Neural cell (in vitro differentiated cells): ENCODE data around the gene C3. TPM values are rescaled to one million over a fixed set of nuclear protein-coding genes. Genes with fewer than 3 reads are reported as not detected.

Source experiments
- H2AFZ ChIP-seq: fragments of 200-600, 300-800 bp; sonication (generic), shearing (Covaris generic); 2 replicates; pipeline ENCODE4 v1.6.0; 2014; ENCODE audit warnings: low read depth, mild to moderate bottlenecking, antibody characterized with exemption, low read length, moderate library complexity
- H3F3A ChIP-seq: fragments of 200-600 bp; shearing (Covaris generic); 2 replicates; pipeline ENCODE4 v1.6.1; 2016; ENCODE audit warnings: mild to moderate bottlenecking, moderate library complexity, mixed read lengths, antibody characterized with exemption, low read length; ENCODE audit not compliant: insufficient read depth, poor library complexity, severe bottlenecking
- H3K27ac ChIP-seq: fragments of 200-600, 300-800 bp; sonication (generic), shearing (Covaris generic); 2 replicates; pipeline ENCODE4 v1.5.1; 2014; ENCODE audit warnings: mild to moderate bottlenecking, low read length, moderate library complexity
- H3K27me3 ChIP-seq: fragments of 300-800, 200-600 bp; sonication (generic), shearing (Covaris generic); 2 replicates; pipeline ENCODE4 v1.6.0; 2014; ENCODE audit warnings: mild to moderate bottlenecking, low read depth, low read length, moderate library complexity; ENCODE audit not compliant: insufficient read depth
- H3K36me3 ChIP-seq: fragments of 300-800, 200-600 bp; sonication (generic), shearing (Covaris generic); 2 replicates; pipeline ENCODE4 v1.5.1; 2014; ENCODE audit warnings: mild to moderate bottlenecking, antibody characterized with exemption, low read length, moderate library complexity; ENCODE audit not compliant: insufficient read depth
- H3K4me2 ChIP-seq: fragments of 300-800, 200-600 bp; sonication (generic), shearing (Covaris generic); 2 replicates; pipeline ENCODE4 v1.6.0; 2014; ENCODE audit warnings: mild to moderate bottlenecking, low read length
- H3K4me3 ChIP-seq: fragments of 300-800, 200-600 bp; sonication (generic), shearing (Covaris generic); 2 replicates; pipeline ENCODE4 v1.5.1; 2014; ENCODE audit warnings: mild to moderate bottlenecking, low read length, moderate library complexity
- H3K79me2 ChIP-seq: fragments of 200-600 bp; shearing (Covaris generic); replicated peaks from 2 replicates; pipeline ENCODE4 v1.6.0; 2014; ENCODE audit warnings: mild to moderate bottlenecking, low read length, moderate library complexity; ENCODE audit not compliant: insufficient read depth
- H3K9ac ChIP-seq: fragments of 300-800, 200-600 bp; sonication (generic), shearing (Covaris generic); 2 replicates; pipeline ENCODE4 v1.6.1; 2016; ENCODE audit warnings: mild to moderate bottlenecking, low read length, mixed read lengths
- H3K9me2 ChIP-seq: fragments of 200-600 bp; shearing (Covaris generic); 2 replicates; pipeline ENCODE4 v1.6.1; 2016; ENCODE audit warnings: mild to moderate bottlenecking, low read length, mixed read lengths; ENCODE audit not compliant: insufficient read depth
- H3K9me3 ChIP-seq: fragments of 200-600, 300-800 bp; sonication (generic), shearing (Covaris generic); 2 replicates; pipeline ENCODE4 v1.6.1; 2016; ENCODE audit warnings: mild to moderate bottlenecking, mixed run types, low read length, moderate library complexity, mixed read lengths
- H4K20me1 ChIP-seq: fragments of 200-600 bp; shearing (Covaris generic); 2 replicates; pipeline ENCODE4 v1.6.1; 2016; ENCODE audit warnings: mild to moderate bottlenecking, mixed run types; ENCODE audit not compliant: insufficient read depth
- CTCF ChIP-seq: fragments of 450-650 bp; IDR thresholded peaks from 2 replicates; pipeline ENCODE4 v1.5.1; 2014; ENCODE audit warnings: antibody characterized with exemption, mild to moderate bottlenecking, moderate library complexity; ENCODE audit not compliant: poor library complexity, severe bottlenecking
- EP300 ChIP-seq: fragments of 450-650 bp; conservative IDR thresholded peaks from 2 replicates; pipeline ENCODE4 v1.6.1; 2014; ENCODE audit warnings: antibody characterized with exemption, mild to moderate bottlenecking, moderate library complexity; ENCODE audit not compliant: poor library complexity, severe bottlenecking
- EZH2 ChIP-seq: fragments of 200-600, 300-800 bp; shearing (Covaris generic), sonication (generic); IDR thresholded peaks from 2 replicates; pipeline ENCODE4 v1.6.1; 2014; ENCODE audit warnings: antibody characterized with exemption, low read length, borderline replicate concordance, mild to moderate bottlenecking; ENCODE audit not compliant: insufficient read depth, poor library complexity, severe bottlenecking
- MXI1 ChIP-seq: fragments of 450-650 bp; conservative IDR thresholded peaks from 2 replicates; pipeline ENCODE4 v1.6.1; 2014; ENCODE audit warnings: antibody characterized with exemption, mild to moderate bottlenecking; ENCODE audit not compliant: poor library complexity, severe bottlenecking
- POLR2AphosphoS5 ChIP-seq: IDR thresholded peaks from 2 replicates; pipeline ENCODE4 v1.6.1; 2012
- RAD21 ChIP-seq: fragments of 450-650 bp; conservative IDR thresholded peaks from 2 replicates; pipeline ENCODE4 v1.6.1; 2014; ENCODE audit warnings: antibody characterized with exemption, mild to moderate bottlenecking, moderate library complexity
- SMC3 ChIP-seq: fragments of 450-650 bp; conservative IDR thresholded peaks from 2 replicates; pipeline ENCODE4 v1.6.1; 2014; ENCODE audit warnings: antibody characterized with exemption, mild to moderate bottlenecking, moderate library complexity; ENCODE audit not compliant: poor library complexity
- TAF1 ChIP-seq: IDR thresholded peaks from 2 replicates; pipeline ENCODE4 v1.6.1; 2012; ENCODE audit warnings: low read depth
- polyA plus RNA-seq: library from polyadenylated mRNA; depleted of rRNA; stranded (reverse); fragments of >200 nt; gene quantifications from 2 replicates; pipeline ENCODE4 v1.2.3, GENCODE V29; 2014
- TF ChIP-seq, protein P1 (sequence below): IDR thresholded peaks from 2 replicates; pipeline ENCODE4 v1.6.1; 2012; ENCODE audit warnings: borderline replicate concordance

C3 gene
- polyA plus RNA-seq, 1 donor from 2014 or later: not detected

- peak within 1 kb of the TSS; percentile 56 for H2AFZ ChIP-seq
- no peaks in the 10 kb centered on the region for H3K79me2 ChIP-seq
- H3K36me3 ChIP-seq: no peaks in the 10 kb centered on the region
- peak within 1 kb of the TSS; percentile 80 for H3K9ac ChIP-seq
- no peaks in the 10 kb centered on the region for H4K20me1 ChIP-seq
- peak within 1 kb of the TSS; percentile 74 for H3K4me3 ChIP-seq
- TF ChIP-seq TAF1 (peak; percentile 32), POLR2AphosphoS5 (peak; percentile 56), MXI1 (peak; percentile 69), CTCF (peak; percentile 67), EP300 (peak; percentile 85), EZH2 (no peak), RAD21 (peak; percentile 58), SMC3 (peak; percentile 67)
- TF ChIP-seq, protein P1, sequence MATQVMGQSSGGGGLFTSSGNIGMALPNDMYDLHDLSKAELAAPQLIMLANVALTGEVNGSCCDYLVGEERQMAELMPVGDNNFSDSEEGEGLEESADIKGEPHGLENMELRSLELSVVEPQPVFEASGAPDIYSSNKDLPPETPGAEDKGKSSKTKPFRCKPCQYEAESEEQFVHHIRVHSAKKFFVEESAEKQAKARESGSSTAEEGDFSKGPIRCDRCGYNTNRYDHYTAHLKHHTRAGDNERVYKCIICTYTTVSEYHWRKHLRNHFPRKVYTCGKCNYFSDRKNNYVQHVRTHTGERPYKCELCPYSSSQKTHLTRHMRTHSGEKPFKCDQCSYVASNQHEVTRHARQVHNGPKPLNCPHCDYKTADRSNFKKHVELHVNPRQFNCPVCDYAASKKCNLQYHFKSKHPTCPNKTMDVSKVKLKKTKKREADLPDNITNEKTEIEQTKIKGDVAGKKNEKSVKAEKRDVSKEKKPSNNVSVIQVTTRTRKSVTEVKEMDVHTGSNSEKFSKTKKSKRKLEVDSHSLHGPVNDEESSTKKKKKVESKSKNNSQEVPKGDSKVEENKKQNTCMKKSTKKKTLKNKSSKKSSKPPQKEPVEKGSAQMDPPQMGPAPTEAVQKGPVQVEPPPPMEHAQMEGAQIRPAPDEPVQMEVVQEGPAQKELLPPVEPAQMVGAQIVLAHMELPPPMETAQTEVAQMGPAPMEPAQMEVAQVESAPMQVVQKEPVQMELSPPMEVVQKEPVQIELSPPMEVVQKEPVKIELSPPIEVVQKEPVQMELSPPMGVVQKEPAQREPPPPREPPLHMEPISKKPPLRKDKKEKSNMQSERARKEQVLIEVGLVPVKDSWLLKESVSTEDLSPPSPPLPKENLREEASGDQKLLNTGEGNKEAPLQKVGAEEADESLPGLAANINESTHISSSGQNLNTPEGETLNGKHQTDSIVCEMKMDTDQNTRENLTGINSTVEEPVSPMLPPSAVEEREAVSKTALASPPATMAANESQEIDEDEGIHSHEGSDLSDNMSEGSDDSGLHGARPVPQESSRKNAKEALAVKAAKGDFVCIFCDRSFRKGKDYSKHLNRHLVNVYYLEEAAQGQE: peak; percentile 10
- peak within 1 kb of the TSS; percentile 92 for H3K27ac ChIP-seq
- no peaks in the 10 kb centered on the region for H3K9me3 ChIP-seq
- peak within 1 kb of the TSS; percentile 93 for H3K4me2 ChIP-seq
- no peaks in the 10 kb centered on the region for H3K9me2 ChIP-seq
- H3F3A ChIP-seq: no peaks in the 10 kb centered on the region
- H3K27me3 ChIP-seq: peaks cover 8% of the 10 kb centered on the region
Measured at GRCh38 chr19:6737284-6737872, 16.9 kb upstream of the C3 start, which contains the start of gene GPR108. TSS of gene GPR108 (minus strand) at chr19:6737580. CDS start at chr19:6737576, 4 bp downstream.

DNA sequence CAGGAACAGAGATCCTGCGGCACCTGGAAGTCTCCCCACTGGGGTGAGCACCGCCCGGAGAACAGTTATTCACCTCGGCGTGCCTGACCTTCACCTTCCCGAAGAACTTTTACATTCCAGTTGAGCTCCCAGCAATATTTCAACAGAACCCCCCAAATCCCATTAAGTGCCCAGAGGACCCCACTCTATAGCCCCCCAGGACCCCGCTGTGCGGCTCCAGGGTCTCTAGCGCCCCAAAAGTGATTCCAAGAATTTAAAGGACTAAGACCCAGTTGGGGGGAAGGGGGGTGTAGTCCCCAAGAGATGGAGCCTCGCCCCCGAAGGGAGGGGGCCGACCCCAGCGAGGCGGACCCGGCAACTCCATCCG lies 16.4 kb upstream of the C3 start:
- Histone ChIP-seq H3K27me3 (peaks cover 8% of the 10 kb centered on the region), H3K4me2 (peak overlapping the region; percentile 93), H2AFZ (peak overlapping the region; percentile 56), H3K9me2 (no peaks in the 10 kb centered on the region), H3K4me3 (peak overlapping the region; percentile 74), H3K36me3 (no peaks in the 10 kb centered on the region), H4K20me1 (no peaks in the 10 kb centered on the region), H3K79me2 (no peaks in the 10 kb centered on the region), H3K9ac (peak overlapping the region; percentile 80), H3K27ac (peak overlapping the region; percentile 92), H3F3A (no peaks in the 10 kb centered on the region), H3K9me3 (no peaks in the 10 kb centered on the region)
- TF ChIP-seq POLR2AphosphoS5 (no peak), EZH2 (no peak), MXI1 (no peak), EP300 (no peak), TAF1 (no peak), SMC3 (no peak), RAD21 (no peak), CTCF (no peak)
- TF ChIP-seq, protein P1: no peak
